HG03097 (cell line): ENCODE data around the gene FES.
"Not testable (repeated sequence)": the region's sequence is repeated elsewhere in the genome, so short reads cannot be mapped to it uniquely, and the experiment has no call there.

Experiments used
- ATAC-seq: cut with Tn5 transposase; IDR thresholded peaks from one replicate; pipeline ENCODE4 v1.9.1; 2021; ENCODE audit not compliant: unreplicated experiment, low FRiP score

The FES gene

GRCh38 chr15:90860942-90861675 lies 23.2 kb upstream of the FES start:
- no peak for ATAC-seq

- no peak for ATAC-seq
Measured at GRCh38 chr15:90862487-90862886, 21.8 kb upstream of the FES start.

- no peak for ATAC-seq
Measured at GRCh38 chr15:90862964-90863778, 21.1 kb upstream of the FES start.

GRCh38 chr15:90863987-90864386 lies 20.3 kb upstream of the FES start:
- no peak for ATAC-seq

GRCh38 chr15:90864507-90864906 lies 19.8 kb upstream of the FES start:
- no peak for ATAC-seq

GRCh38 chr15:90865702-90866101 lies 18.6 kb upstream of the FES start:
- no peak for ATAC-seq

GRCh38 chr15:90866161-90866715 lies 18.1 kb upstream of the FES start:
- no peak for ATAC-seq

- ATAC-seq = no peak
Measured at GRCh38 chr15:90866800-90867199, 17.5 kb upstream of the FES start.

GRCh38 chr15:90868261-90868689 lies 16.0 kb upstream of the FES start, which contains the start of gene FURIN:
TSS of gene FURIN (plus strand) at chr15:90868588. CDS start at chr15:90875741, 7,153 bp downstream.
- no peak for ATAC-seq

GRCh38 chr15:90869140-90869541 lies 15.2 kb upstream of the FES start:
- no peak for ATAC-seq

- no peak for ATAC-seq
Measured at GRCh38 chr15:90869601-90870353, 14.5 kb upstream of the FES start.

GRCh38 chr15:90870354-90871138 lies 13.8 kb upstream of the FES start:
- ATAC-seq = no peak

- ATAC-seq = no peak
Measured at GRCh38 chr15:90871139-90871715, 13.1 kb upstream of the FES start.

GRCh38 chr15:90871716-90872485 lies 12.4 kb upstream of the FES start:
- ATAC-seq = no peak

- ATAC-seq = no peak
Measured at GRCh38 chr15:90872486-90873184, 11.7 kb upstream of the FES start.

- no peak for ATAC-seq
Measured at GRCh38 chr15:90873488-90873997, 10.8 kb upstream of the FES start.

- no peak for ATAC-seq
Measured at GRCh38 chr15:90873998-90874605, 10.2 kb upstream of the FES start.

GRCh38 chr15:90874986-90875385 lies 9.3 kb upstream of the FES start:
- ATAC-seq = not testable (repeated sequence)
